Measurements from ENCODE around the gene WDR4.
"Not testable (repeated sequence)": the region's sequence is repeated elsewhere in the genome, so short reads cannot be mapped to it uniquely, and the experiment has no call there.

WDR4 gene

GRCh38 chr21:42878993-42879787 is at the start of gene WDR4:
WDR4 (minus strand) TSS chr21:42879539; CDS start chr21:42879495, 44 bp downstream.
- no peak for TF ChIP-seq CTCF (IDR thresholded peaks at IDR 0.05; ENCODE audit: extremely low read depth, missing control alignments)

GRCh38 chr21:42927474-42928200 is 48.3 kb upstream of the WDR4 start:
- DNase-seq (ENCODE audit: low spot score), result not testable (repeated sequence)

More at GRCh38 chr21:42878993-42879787, at the start of gene WDR4:
- DNase-seq (ENCODE audit: low spot score), result peak; percentile 99

DNA sequence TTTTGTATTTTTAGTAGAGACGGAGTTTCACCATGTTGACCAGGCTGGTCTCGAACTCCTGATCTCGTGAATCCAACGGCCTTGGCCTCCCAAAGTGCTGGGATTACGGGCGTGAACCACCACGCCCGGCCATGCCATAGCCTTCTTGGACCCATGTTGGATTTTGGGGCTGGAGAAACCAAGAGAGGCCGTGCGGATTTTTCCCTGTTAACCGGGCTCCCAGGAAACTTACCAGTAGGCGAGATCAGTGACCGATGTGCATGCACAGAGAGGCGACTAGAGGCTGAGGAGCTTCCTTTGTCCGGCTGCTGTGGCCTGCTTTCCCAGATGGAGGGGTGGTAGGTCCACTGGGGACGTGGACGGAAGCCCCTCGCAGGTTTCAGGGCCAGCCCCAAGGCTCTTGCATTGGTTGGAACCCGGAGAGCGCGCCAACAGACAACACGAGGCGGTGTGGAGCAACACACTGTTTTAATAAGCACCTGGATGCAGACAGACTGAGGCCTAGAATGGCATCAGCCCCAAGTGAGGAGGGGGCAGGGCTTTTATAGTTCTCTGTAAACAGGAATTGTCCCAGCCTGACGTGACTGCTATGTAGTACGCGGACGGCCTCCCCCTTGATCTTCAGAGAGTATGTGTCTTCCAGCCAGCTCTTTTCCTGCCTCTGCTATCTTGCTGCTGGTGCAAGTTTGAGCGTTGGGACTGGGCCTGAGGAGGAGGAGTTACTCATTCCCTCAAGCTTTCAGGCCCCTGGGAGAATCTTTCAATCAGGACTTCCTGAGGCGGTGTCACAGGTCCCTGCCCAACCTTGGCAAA is 46.0 kb upstream of the WDR4 start, which contains the start of gene ERVH48-1:
Gene ERVH48-1 (minus strand): TSS at position 517 of the 813 bp plus-strand sequence. CDS start 6,624 bp downstream, outside the sequence.
- no peak for DNase-seq (ENCODE audit: low spot score)
- TF ChIP-seq CTCF (IDR thresholded peaks at IDR 0.05; ENCODE audit: extremely low read depth, missing control alignments), result no peak

DNA sequence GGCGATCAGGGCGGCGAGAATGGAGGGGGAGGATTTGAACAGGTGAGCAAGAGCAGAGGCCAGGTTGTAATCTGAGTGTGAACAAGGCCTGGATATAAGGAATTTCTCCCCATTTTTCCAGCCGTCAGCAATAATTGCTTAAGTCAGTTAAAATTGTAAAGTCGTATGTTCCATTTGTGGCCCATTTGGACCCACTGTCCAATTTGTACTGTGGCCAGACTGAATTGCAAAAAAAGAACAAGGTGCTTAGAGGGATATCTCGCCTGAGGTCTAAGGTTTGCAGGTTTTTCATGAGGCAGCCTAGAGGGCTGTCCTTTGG is 45.1 kb upstream of the WDR4 start:
- TF ChIP-seq CTCF (IDR thresholded peaks at IDR 0.05; ENCODE audit: extremely low read depth, missing control alignments), result no peak
- DNase-seq (ENCODE audit: low spot score), result no peak

DNA sequence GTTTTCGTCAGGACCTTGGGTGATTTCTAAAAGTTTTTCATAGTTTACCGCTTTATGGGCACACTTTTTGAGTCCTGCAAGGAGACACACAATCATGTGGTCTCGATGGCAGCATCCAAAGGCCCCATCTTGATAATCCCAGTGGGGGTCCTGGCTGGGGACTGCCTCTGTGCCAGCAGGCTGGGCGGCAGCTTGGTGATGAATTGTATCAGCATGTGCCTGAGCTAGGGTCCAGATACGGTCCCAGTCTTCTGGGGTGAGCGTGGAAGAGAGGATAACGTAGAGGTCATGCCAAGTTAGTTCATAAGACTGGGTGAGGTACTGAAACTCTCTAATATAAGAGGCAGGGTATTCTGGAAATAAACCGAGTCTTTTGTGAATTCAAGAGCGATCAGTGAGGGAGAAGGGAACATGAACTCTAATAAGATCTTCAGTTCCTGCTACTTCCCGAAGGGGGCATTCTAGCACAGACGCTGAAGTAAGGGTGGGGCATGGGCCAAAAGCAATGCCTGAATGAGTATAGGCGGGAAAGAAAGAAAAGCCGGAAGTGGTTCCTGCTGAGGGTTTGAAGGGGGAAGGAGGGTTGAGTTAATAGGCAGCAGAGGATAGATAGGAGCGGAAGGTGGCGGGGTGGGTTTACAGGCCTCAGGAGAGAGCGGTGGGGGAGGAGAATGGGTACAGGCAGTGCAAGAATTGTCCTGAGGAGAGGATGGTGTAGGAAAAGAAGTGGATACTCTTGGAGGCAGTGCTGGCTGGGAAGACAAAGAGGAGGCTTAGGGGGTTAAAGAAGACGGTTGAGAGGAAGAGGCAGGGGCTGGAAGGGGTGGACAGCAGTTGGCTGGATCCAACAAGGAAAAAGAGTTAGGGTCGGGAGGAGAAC is 44.5 kb upstream of the WDR4 start:
- DNase-seq (ENCODE audit: low spot score), result peak; percentile 83
- peak; percentile 47 for TF ChIP-seq CTCF (IDR thresholded peaks at IDR 0.05; ENCODE audit: extremely low read depth, missing control alignments)

DNA sequence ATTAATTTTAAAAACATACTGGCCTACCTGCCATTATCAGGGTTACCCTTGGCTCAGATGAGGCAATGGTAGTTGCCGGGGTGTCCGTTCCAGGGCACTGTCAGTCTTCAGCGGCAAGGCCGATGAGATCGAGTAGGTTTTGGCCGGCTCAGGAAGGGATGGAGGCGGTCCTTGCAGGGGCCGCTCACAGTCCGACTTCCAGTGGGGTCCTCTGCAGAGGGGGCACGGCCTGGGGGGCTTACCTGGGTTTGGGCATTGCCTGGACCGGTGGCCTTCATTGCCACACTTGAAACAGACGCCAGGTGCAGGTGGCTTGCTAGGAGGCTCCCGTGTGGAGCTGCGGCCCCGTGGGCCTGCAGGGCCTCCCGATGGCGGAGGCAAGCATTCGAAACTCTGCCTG is 43.6 kb upstream of the WDR4 start:
- no peak for TF ChIP-seq CTCF (IDR thresholded peaks at IDR 0.05; ENCODE audit: extremely low read depth, missing control alignments)

GRCh38 chr21:42921927-42922326 is 42.6 kb upstream of the WDR4 start:
- DNase-seq (ENCODE audit: low spot score), result no peak
- TF ChIP-seq CTCF (IDR thresholded peaks at IDR 0.05; ENCODE audit: extremely low read depth, missing control alignments), result no peak

More for the DNA sequence above, 43.6 kb upstream of the WDR4 start:
- DNase-seq (ENCODE audit: low spot score), result no peak

Data from GM20000 (cell line).